GM18499 (cell line): ENCODE measurements around the gene RAI2.

Experiments
- ATAC-seq: cut with Tn5 transposase; IDR thresholded peaks from one replicate; pipeline ENCODE4 v1.9.1; 2021; ENCODE audit warnings: moderate number of reproducible peaks; ENCODE audit not compliant: insufficient read depth, unreplicated experiment

The RAI2 gene

DNA sequence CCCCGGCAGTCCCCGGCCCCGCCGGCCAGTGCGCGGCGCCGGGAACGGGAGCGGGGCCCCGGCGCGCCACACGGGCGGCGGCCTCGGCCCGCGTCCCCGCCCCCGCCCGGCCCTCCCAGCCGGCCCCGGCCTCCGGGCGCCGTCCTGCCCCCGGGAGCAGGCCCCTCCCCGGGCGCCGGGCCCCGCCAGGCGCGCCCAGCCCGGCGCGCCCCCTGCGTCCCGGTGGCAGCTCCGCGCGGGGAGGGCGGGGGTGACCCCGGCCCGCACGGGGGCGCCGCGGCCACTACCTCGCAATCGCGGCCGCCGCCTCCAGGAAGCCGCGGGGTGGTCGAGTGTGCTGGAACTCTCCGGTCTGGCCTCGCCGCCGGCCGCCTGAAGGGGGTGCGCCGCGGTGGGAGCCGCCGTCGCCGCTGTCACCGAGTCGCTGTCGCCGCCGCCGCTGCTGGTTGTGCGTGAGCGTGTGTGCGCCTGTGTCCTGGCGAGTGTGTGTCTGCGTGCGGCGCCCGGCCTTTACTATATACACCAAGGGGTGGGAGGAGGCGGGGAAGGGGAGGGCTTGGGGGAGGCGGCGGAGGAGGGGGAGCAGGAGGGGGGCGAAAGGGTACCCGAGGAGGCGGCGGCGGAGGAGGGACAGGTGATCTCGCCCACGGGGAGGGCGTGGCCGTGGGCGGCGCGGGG is at the start of gene RAI2:
RAI2 (minus strand) TSS at position 488 of the 678 bp plus-strand sequence. CDS start 59,288 bp downstream, outside the sequence.
- ATAC-seq = no peak

DNA sequence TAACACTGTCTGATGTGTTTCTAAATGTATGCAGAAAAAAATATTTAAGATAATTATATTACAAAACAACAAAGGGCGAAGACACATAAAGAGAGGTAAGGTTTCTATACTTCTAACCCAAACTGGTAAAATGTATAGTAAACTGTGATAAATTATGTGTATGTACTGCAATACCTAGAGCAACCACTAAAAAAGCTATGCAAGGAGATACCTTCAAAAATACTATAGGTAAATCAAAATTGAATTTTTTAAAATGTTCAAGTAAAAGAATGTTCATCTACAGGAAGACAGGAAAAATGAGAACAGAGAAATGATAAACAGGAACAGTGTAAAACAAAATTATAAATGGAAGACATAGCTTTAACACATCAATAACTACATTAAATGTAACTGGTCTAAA is 27.3 kb upstream of the RAI2 start:
- ATAC-seq = no peak

DNA sequence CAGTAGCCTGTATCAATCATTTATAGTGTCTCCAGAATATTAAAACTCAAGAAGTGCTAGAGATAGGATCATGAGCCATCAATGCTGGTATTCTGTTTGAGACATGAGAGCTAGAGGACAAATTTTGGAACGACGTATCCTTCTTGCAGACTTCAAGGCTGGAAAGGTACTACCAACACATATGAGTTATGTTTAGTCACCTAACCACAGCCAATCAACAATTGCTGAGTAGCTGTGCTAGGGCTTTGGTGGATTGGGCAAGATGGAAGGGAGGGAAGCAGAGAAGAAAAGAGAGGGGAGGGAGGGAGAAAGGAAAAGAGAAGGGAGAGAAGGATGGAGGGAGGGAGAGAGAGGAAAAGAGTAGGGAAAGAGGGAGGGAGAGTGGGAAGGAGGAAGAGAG is 21.6 kb upstream of the RAI2 start:
- ATAC-seq = no peak

DNA sequence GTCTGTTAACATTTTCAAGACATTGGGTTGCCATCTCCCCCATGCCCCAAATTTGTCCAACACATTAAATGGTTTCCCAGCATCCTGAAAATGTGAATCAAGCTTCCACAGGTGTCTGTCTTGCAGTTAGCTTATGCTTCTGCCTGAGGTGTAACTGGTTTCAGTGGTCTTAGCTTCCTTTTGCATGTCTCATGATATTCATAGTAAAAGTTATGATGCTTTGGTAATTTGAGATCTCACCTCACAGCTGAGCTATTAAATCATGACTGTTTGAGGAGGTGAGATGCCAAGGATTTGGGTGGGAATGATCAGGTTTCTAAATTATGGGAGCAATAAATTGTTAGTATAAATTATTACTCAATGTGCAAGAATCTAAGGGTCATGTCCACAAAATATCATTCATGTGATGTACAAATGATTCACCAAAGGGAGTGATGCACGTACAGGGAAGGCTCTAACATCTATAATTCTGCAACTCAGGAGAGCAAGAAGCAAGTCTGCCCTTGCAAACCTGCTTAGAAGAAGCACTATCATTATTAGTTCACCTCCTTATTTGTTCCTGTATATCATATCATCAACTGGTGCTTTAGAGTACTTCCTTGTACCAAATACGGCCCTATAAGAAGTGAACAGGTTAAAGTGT is 17.1 kb upstream of the RAI2 start:
- no peak for ATAC-seq

DNA sequence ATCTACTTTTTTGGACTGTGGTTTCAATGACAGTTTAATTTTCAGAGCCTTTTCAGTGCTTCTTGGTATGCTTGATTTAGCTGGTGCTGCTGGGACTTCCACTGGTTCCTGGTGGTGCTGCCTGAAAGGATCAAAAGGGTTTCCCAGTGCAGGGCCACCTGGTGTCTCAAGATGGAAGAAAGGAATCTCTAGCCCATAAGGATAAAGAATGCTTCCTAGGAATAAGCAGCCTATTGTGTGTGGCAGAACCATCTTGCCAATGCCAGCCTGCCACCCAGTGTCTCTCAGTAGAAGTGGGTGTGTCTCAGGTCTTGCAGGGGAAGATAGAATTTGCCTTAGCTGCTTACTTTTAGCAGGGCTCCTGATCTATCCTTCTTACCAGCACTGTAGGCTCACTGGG is 15.0 kb upstream of the RAI2 start:
- ATAC-seq = no peak

DNA sequence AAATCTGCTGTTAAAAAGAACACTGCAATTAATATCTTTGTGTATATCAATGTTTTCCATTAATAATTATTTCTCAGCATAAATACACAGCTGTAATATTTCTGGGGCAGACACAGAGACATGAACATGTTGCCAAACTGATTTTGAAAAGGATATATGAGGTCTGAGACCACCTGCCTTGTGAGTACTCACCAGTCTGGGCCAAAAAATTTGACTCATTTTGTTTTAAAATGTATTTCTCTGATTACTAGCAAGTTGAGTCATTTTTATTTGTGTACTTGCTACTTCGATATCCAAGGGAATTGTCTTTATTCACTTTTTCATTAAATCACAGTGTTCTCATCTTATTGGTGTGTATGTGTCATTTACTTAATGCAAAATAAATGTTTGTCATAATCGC is 8.5 kb upstream of the RAI2 start:
- no peak for ATAC-seq

DNA sequence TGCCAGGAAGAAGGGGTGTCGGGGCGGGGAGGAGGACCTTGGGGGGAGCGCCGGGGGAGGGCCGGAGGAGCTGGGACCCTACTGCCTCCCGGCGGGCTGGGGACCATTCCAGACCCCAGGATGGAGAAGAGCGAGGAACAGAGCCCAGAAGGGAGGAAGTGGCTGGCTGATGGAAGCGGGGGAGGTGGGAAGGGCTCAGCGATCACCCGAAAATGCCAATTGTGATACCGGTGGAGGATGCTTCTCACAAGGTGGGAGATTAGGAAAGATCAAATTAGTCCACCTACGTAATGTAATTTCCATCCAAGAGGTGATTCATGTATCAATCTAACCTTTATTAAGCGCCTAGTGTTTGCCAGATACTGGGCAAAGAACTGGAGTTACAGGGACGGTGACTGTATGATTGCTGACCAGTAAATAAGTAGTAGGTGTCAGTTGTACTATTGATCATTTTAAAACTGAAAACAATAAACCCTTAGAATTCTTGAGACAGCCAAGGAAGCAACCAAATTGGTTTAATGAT is 452 bp upstream of the RAI2 start:
- no peak for ATAC-seq

DNA sequence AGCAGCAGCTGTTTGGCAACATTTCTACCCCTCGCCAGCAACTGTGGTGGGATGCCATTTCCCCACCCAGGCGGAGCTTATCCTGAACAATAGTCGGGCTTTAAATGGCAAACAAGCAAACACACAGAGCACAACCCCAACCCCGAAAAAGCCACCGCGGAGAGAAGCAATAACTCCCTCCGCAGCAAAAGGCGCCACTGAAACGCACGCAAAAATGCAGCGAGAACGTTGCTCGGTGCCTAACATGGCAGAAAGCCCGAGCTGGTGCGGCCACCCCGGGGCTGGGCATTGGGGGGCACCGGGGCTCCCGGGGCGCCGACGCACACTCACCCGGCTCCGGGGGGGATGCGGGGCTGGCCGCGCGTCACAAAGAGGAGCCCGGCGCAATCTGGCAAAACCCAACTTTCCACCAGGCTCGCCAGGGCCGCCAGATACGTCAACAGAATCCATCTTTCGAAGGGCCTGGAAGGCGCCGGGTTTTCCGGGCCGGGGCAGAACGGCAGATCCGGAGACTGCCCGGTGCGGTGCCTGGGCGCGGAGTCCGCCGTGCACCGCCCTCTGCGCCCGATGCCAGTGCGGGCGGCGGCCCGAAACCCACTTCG is 818 bp downstream of the RAI2 start:
- no peak for ATAC-seq

- no peak for ATAC-seq
Measured at GRCh38 chrX:17859609-17860178, 1.4 kb downstream of the RAI2 start.

DNA sequence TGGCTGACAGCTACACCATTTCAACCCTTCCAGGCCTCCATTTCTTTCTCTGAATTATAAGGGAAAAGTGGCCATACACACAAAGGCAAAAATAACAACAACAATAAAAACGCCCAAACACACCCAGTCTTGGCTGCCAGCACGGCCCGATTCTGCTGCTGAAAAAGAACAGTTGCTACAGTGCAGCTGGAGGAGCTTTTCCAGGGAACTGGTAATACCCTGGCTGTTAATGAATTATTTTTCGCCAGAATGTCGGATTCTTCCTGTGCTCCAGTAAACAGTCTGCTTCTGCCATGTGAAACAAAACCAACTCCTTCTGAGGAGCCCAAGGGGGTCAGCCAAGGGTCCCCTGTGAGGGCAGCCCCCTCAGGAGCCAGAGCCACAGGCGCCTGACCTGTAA is 6.6 kb downstream of the RAI2 start:
- no peak for ATAC-seq

- no peak for ATAC-seq
Measured at GRCh38 chrX:17854069-17854468, 7.0 kb downstream of the RAI2 start.

DNA sequence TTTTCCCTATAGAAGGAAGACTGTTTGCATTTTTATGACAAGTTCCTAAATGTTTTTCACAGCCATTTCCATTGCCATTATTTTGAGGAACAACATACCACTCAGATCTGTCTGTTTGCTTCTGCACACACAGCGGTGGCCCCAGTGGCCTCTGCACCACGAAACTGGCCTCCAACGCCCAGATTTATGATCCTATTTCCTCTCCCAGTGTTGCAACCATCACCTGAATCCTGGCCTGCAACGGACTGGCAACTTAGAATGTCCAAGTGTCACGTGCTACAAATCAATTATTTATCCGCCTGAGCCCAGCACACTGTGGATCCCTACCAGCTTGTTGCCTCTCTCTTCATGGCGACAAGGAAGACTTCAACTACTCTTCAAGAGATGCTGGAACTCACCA is 9.2 kb downstream of the RAI2 start:
- no peak for ATAC-seq

GRCh38 chrX:17848545-17849265 is 12.4 kb downstream of the RAI2 start:
- ATAC-seq = no peak

DNA sequence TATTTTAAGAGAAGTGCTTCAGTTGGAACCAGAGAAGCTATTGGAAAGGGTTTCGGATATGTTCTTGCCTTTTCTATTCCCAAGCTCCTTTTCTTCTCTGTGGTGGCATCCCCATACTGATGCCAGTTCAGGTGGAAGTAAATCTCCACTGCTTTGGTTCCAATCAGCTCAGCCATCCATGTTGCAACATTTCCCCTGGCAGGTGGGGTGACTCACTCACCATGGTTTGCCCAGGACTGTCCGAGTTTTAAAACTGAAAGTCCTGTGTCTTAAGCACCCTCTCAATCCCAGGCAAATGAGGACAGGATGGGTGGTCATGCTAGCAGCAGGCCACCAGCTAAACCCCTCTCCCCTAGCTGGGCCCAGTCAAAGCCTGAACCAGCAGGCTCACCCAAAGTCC is 15.1 kb downstream of the RAI2 start:
- no peak for ATAC-seq

GRCh38 chrX:17844236-17844635 is 16.9 kb downstream of the RAI2 start:
- no peak for ATAC-seq

DNA sequence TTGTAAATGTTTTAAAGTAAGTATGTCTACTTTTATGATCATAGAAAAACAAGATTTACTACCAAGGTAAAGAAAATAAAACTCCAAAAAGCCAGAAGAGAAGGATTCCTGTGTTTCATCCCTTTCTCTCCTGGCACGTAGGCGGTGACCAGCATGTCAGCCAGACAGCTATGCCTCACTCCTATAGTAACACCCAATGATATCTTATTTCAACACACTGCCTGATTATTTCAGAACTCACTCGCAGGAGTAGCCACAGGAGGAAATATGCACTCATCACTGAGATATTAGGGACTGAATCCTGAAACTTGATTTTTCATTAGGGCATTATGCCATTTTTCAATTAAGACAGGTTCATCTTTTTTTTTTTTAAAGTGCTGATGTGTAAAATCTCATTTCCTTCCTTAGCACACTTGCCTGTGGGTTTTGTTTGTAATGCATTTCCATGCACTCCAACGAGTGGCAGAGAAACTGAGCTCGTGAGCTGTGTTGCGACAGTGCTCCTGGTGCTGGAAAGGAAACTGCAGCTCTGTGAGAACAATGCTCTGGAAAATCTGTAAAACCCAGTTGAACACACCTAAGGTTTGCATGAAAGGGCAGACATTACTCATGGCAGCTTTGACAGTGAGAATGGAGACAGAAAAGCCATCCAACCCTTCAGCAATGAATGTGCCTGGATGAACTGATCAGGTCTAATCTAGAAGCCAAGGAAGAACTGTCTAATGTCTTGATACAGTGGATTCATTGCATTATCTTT is 18.2 kb downstream of the RAI2 start:
- no peak for ATAC-seq

GRCh38 chrX:17839269-17839668 is 21.8 kb downstream of the RAI2 start:
- no peak for ATAC-seq

- ATAC-seq = no peak
Measured at GRCh38 chrX:17836830-17837229, 24.3 kb downstream of the RAI2 start.

- ATAC-seq = no peak
Measured at GRCh38 chrX:17833954-17834353, 27.1 kb downstream of the RAI2 start.

GRCh38 chrX:17831255-17831654 is 29.8 kb downstream of the RAI2 start:
- no peak for ATAC-seq
